Esophagus muscularis mucosa (tissue), 4 donors: ENCODE results near the gene HILPDA. TPM values are rescaled to one million over a fixed set of nuclear protein-coding genes. Genes with fewer than 3 reads are reported as not detected.

Experiments used
- DNase-seq: peaks from one replicate; pipeline ENCODE4 v3.0.0-alpha.2; 2017; ENCODE audit errors: extremely low spot score
- H3K27ac ChIP-seq, 4 donors: fragments of 200-600 bp; sonication (generic); replicated peaks in 1 of 4; 1 replicate in 3 of 4; 2 replicates in 1 of 4; pipeline ENCODE4 v1.5.1; 2016 to 2019; ENCODE audit warnings: mild to moderate bottlenecking in 1 of 4
- H3K27me3 ChIP-seq, 4 donors: fragments of 200-600 bp; sonication (generic); one replicate each; pipeline versions ENCODE4 v1.5.1 to v1.6.0; 2016 to 2019
- H3K36me3 ChIP-seq, 4 donors: fragments of 200-600 bp; sonication (generic); one replicate each; pipeline ENCODE4 v1.5.1; 2016 to 2019
- H3K4me1 ChIP-seq, 4 donors: fragments of 200-600 bp; sonication (generic); one replicate each; pipeline ENCODE4 v1.5.1; 2016 to 2019
- H3K4me3 ChIP-seq, 4 donors: fragments of 200-600 bp; sonication (generic); 1 replicate in 2 of 4; 2 replicates in 2 of 4; pipeline ENCODE4 v1.5.1; 2016 to 2019; ENCODE audit warnings: mild to moderate bottlenecking in 4 of 4, moderate library complexity in 1 of 4
- H3K9me3 ChIP-seq, 4 donors: fragments of 200-600 bp; sonication (generic); 1 replicate in 3 of 4; 2 replicates in 1 of 4; pipeline ENCODE4 v1.5.1; 2016 to 2019
- EP300 ChIP-seq: sonication (generic); formaldehyde crosslinking; IDR thresholded peaks from one replicate; pipeline ENCODE4 v1.6.1; 2017; ENCODE audit warnings: antibody characterized with exemption
- POLR2A ChIP-seq: fragments of 450-650 bp; IDR thresholded peaks from one replicate; pipeline ENCODE4 v1.6.1; 2017; ENCODE audit warnings: antibody characterized with exemption, moderate library complexity, mild to moderate bottlenecking, low read depth
- POLR2AphosphoS5 ChIP-seq, 2 donors: sonication (generic); formaldehyde crosslinking; IDR thresholded peaks; one replicate each; pipeline ENCODE4 v1.6.1; 2017; ENCODE audit warnings: antibody characterized with exemption in 2 of 2
- WGBS: methylation state at CpG from one replicate; pipeline ENCODE4 v1.1.5; 2018; 5-methylcytosine and 5-hydroxymethylcytosine counted together
- intact Hi-C: fragments of 100-400 bp; cut with DNase I; formaldehyde crosslinking; loops from one replicate; pipeline ENCODE4 v1.15.1; 2023
- total RNA-seq, 4 donors: library from RNA; depleted of rRNA; stranded (reverse); fragments of >200 nt; gene quantifications; one replicate each; pipeline versions ENCODE4 v1.1.0 to v1.2.1, GENCODE V29; 2016
- TF ChIP-seq, protein P1 (sequence below), 3 experiments: fragments of 200-600 bp in 2 of 3; fragments of 450-650 bp in 1 of 3; sonication (generic) in 2 of 3; IDR thresholded peaks; one replicate each; pipeline ENCODE4 v1.5.1; 2017 to 2019; ENCODE audit warnings: antibody characterized with exemption in 3 of 3, mild to moderate bottlenecking in 2 of 3, moderate library complexity in 1 of 3

HILPDA gene
- total RNA-seq, 4 donors from 2014 or later: 4.1 to 15.1 (median 5.8) TPM

DNA sequence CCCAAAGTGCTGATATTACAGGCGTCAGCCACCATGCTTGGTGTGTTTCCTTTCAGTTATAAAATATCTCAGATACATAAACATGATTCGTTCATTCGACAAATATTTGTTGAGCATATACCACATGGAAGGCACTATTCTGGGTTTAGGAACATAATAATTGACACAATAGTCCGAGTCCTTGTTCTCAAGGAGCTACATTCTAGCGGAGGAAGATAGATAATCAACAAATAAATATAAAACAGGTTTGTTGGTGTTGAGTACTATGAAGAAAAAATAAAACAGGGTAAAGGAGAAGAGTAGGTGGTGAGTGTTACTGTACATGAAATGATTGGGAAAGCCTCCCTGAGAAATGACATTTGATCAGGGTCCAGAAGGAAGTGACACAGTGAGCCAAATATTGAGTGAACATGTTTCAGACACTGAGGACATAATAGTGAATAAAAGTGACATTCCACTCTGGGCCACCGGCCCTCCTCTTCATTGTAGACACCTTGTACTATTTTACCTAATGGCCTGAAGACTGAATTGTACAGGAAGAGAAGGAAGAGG lies 6.9 kb upstream of the HILPDA start:
- DNase-seq: peak; percentile 42
- TF ChIP-seq EP300 (no peak), POLR2A (no peak), POLR2AphosphoS5 (IDR thresholded peaks at IDR 0.05) (no peak)
- TF ChIP-seq, protein P1, sequence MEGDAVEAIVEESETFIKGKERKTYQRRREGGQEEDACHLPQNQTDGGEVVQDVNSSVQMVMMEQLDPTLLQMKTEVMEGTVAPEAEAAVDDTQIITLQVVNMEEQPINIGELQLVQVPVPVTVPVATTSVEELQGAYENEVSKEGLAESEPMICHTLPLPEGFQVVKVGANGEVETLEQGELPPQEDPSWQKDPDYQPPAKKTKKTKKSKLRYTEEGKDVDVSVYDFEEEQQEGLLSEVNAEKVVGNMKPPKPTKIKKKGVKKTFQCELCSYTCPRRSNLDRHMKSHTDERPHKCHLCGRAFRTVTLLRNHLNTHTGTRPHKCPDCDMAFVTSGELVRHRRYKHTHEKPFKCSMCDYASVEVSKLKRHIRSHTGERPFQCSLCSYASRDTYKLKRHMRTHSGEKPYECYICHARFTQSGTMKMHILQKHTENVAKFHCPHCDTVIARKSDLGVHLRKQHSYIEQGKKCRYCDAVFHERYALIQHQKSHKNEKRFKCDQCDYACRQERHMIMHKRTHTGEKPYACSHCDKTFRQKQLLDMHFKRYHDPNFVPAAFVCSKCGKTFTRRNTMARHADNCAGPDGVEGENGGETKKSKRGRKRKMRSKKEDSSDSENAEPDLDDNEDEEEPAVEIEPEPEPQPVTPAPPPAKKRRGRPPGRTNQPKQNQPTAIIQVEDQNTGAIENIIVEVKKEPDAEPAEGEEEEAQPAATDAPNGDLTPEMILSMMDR (IDR thresholded peaks at IDR 0.05): no peak
- Histone ChIP-seq H3K36me3 (no peaks in the 10 kb centered on the region), H3K27me3 (no peaks in the 10 kb centered on the region), H3K9me3 (no peaks in the 10 kb centered on the region), H3K27ac (no peak overlapping the region), H3K4me1 (peaks cover 8 to 12% (median 9%) of the 10 kb centered on the region in 4 donors), H3K4me3 (no peak overlapping the region)
- 93% methylated on average over 6 of the region's 6 CpGs for WGBS
- intact Hi-C loops: no loop called here

DNA sequence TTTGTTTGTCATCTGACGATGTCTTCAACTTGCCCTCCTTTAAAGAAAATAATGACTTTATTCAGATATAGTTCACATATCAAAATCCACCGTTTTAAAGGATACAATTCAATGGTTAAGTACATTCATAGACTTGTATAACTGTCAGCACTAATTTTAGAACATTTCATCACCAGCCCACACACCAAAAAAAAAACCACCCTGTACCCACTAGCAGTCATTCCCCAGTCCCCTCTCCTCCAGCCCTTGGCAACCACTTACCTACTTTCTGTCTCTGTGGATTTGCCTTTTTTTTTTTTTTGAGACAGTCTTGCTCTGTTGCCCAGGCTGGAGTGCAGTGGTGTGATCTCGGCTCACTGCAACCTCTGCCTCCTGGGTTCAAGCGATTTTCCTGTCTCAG lies 5.3 kb upstream of the HILPDA start:
- intact Hi-C loops: loop anchor here (10.0 kb wide), 1 partner anchor 46 kb away; the partner anchor contains the start of gene IMPDH1
- WGBS: 59% methylated on average over 4 of the region's 4 CpGs
- no peaks in the 10 kb centered on the region for H3K27me3 ChIP-seq
- H3K4me3 ChIP-seq: no peak overlapping the region
- no peaks in the 10 kb centered on the region for H3K36me3 ChIP-seq
- no peak overlapping the region for H3K27ac ChIP-seq
- no peak for TF ChIP-seq POLR2A
- TF ChIP-seq EP300: no peak
- TF ChIP-seq, protein P1 (IDR thresholded peaks at IDR 0.05): no peak
- no peak for TF ChIP-seq POLR2AphosphoS5 (IDR thresholded peaks at IDR 0.05)
- no peaks in the 10 kb centered on the region for H3K9me3 ChIP-seq
- H3K4me1 ChIP-seq: peaks cover 23 to 28% (median 24%) of the 10 kb centered on the region in 4 donors
- no peak for DNase-seq

DNA sequence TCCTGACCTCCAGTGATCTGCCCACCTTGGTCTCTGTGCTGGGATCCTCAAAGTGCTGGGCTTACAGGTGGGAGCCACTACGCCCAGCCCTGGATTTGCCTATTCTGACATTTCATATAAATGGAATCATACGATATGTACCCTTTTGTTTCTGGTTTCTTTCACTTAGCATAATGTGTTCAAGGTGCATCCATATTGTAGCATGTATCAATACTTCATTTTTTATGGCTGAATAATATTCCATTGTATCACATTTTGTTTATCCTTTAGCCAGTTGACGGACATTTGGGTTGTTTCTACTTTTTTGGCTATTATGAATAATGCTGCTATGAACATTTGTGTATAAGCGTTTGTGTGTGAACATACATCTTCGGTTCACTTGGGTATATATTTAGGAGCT lies 4.8 kb upstream of the HILPDA start:
- H3K27ac ChIP-seq: no peak overlapping the region
- no peak overlapping the region for H3K4me3 ChIP-seq
- H3K27me3 ChIP-seq: no peaks in the 10 kb centered on the region
- 91% methylated on average over 5 of the region's 5 CpGs for WGBS
- H3K36me3 ChIP-seq: no peaks in the 10 kb centered on the region
- H3K4me1 ChIP-seq: peaks cover 24 to 30% (median 24%) of the 10 kb centered on the region in 4 donors
- no peak for DNase-seq
- no peak for TF ChIP-seq POLR2AphosphoS5 (IDR thresholded peaks at IDR 0.05)
- TF ChIP-seq, protein P1 (IDR thresholded peaks at IDR 0.05): no peak
- TF ChIP-seq EP300: no peak
- TF ChIP-seq POLR2A: no peak
- intact Hi-C loops: loop anchor here (10.0 kb wide), 1 partner anchor 46 kb away; the partner anchor contains the start of gene IMPDH1
- no peaks in the 10 kb centered on the region for H3K9me3 ChIP-seq

DNA sequence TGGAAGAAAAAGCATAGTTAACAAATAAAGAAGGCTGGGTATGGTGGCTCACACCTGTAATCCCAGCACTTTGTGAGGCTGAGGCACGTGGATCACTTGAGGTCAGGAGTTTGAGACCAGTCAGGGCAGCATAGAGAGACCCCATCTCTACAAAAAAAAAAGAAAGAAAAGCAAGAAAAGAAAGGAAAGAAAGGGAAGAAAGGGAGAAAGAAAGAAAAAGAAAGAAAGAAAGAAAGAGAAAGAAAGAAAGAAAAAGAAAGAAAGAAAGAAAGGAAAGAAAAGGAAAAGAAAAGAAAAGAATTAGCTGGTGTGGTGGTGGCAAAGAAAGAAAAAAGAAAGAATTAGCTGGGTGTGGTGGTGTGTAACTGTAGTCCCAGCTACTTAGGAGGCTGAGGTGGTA lies 3.1 kb upstream of the HILPDA start:
- WGBS: 78% methylated on average over 1 of the region's 1 CpG
- H3K27me3 ChIP-seq: no peaks in the 10 kb centered on the region
- TF ChIP-seq, protein P1 (IDR thresholded peaks at IDR 0.05): no peak
- no peak for TF ChIP-seq EP300
- TF ChIP-seq POLR2AphosphoS5 (IDR thresholded peaks at IDR 0.05): no peak
- TF ChIP-seq POLR2A: no peak
- intact Hi-C loops: loop anchor here (10.0 kb wide), 1 partner anchor 48 kb away; the partner anchor contains the start of gene IMPDH1
- peaks cover 0 to 6% (median 3%) of the 10 kb centered on the region in 4 donors for H3K36me3 ChIP-seq
- H3K4me1 ChIP-seq: peaks cover 34 to 46% (median 41%) of the 10 kb centered on the region in 4 donors
- H3K27ac ChIP-seq: no peak overlapping the region
- H3K4me3 ChIP-seq: no peak overlapping the region
- H3K9me3 ChIP-seq: no peaks in the 10 kb centered on the region
- DNase-seq: no peak
